Measurements from ENCODE around the gene P2RY6.

- no peak for TF ChIP-seq CTCF (conservative IDR thresholded peaks at IDR 0.05)
- no peak for TF ChIP-seq ZFX (IDR thresholded peaks at IDR 0.05)
Measured at GRCh38 chr11:73275381-73275750, 3.2 kb downstream of the P2RY6 start.
